ENCODE data around the gene EPB41.

- no peak for TF ChIP-seq TAF1 (IDR thresholded peaks at IDR 0.05; ENCODE audit: borderline replicate concordance, insufficient read depth, low read length)
- TF ChIP-seq POLR2AphosphoS5 (IDR thresholded peaks at IDR 0.05; ENCODE audit: low read depth, low read length), result no peak
These were observed 72.0 kb downstream of the EPB41 start for GRCh38 chr1:28986306-28986910.
